B cell (primary cell): ENCODE data around the gene GINS3. TPM values are rescaled to one million over a fixed set of nuclear protein-coding genes. Genes with fewer than 3 reads are reported as not detected.

Source experiments
- ATAC-seq: fragments of 200-7000 bp; cut with Tn5 transposase; one replicate; pipeline ENCODE4 v1.10.0; 2021; ENCODE audit warnings: low read depth, mild to moderate bottlenecking, moderate number of reproducible peaks, moderate library complexity
- CTCF ChIA-PET: fragments of 350-600 bp; sonication (Branson Sonifier 250); formaldehyde crosslinking; loops from one replicate; lab custom pipeline; 2021; ENCODE audit warnings: antibody characterized with exemption, inconsistent platforms; lab: Charles Lee
- POLR2A ChIA-PET: fragments of 350-600 bp; sonication (Branson Sonifier 250); formaldehyde crosslinking; loops from one replicate; lab custom pipeline; 2021; ENCODE audit warnings: antibody characterized with exemption; lab: Charles Lee
- DNase-seq: peaks from one replicate; pipeline ENCODE4 v3.0.0; 2013
- H2AFZ ChIP-seq: 2 replicates; pipeline ENCODE4 v1.6.1; 2012; ENCODE audit warnings: mild to moderate bottlenecking, low read depth, low read length; ENCODE audit not compliant: insufficient read depth, poor library complexity, severe bottlenecking
- H3K27ac ChIP-seq, 2 donors: 1 replicate in 1 of 2; 2 replicates in 1 of 2; pipeline ENCODE4 v1.5.1; 2012 to 2013; ENCODE audit warnings: low read length in 2 of 2, mild to moderate bottlenecking in 2 of 2, moderate library complexity in 1 of 2
- H3K27me3 ChIP-seq, 4 experiments: fragments of 200-600 bp in 1 of 4; sonication (generic) in 1 of 4; replicated peaks in 1 of 4; 1 replicate in 2 of 4; 2 replicates in 2 of 4; pipeline versions ENCODE4 v1.6.1 to v1.7.0; 2013 to 2016; ENCODE audit warnings: low read length in 3 of 4, mild to moderate bottlenecking in 2 of 4, mixed read lengths in 1 of 4, moderate library complexity in 1 of 4; ENCODE audit not compliant: insufficient read depth in 4 of 4, control insufficient read depth in 3 of 4; ENCODE audit errors: control extremely low read depth in 1 of 4
- H3K36me3 ChIP-seq, 2 experiments: replicated peaks in 1 of 2; 1 replicate in 1 of 2; 2 replicates in 1 of 2; pipeline versions ENCODE4 v1.6.1 to v1.7.1; 2013; ENCODE audit warnings: low read length in 1 of 2; ENCODE audit not compliant: insufficient read depth in 2 of 2, control insufficient read depth in 1 of 2; ENCODE audit errors: control extremely low read depth in 1 of 2, extremely low read depth in 1 of 2
- H3K4me1 ChIP-seq, 2 donors: fragments of 200-600 bp in 1 of 2; sonication (generic) in 1 of 2; 1 replicate in 1 of 2; 2 replicates in 1 of 2; pipeline versions ENCODE4 v1.5.1 to v1.6.1; 2013 to 2017; ENCODE audit warnings: low read length in 2 of 2; ENCODE audit not compliant: control insufficient read depth in 2 of 2, insufficient read depth in 2 of 2
- H3K4me2 ChIP-seq: replicated peaks from 2 replicates; pipeline ENCODE3; 2012; ENCODE audit warnings: mild to moderate bottlenecking, low read depth, low read length; ENCODE audit not compliant: poor library complexity, severe bottlenecking
- H3K4me3 ChIP-seq, 5 experiments: fragments of 200-600 bp in 1 of 5; sonication (generic) in 1 of 5; 1 replicate in 3 of 5; 2 replicates in 2 of 5; pipeline versions ENCODE4 v1.5.1 to v1.7.0; 2011 to 2016; ENCODE audit warnings: low read length in 4 of 5, mild to moderate bottlenecking in 4 of 5, low read depth in 2 of 5, control low read depth in 1 of 5, moderate library complexity in 1 of 5; ENCODE audit not compliant: insufficient read depth in 1 of 5; ENCODE audit errors: control extremely low read depth in 1 of 5, extremely low read depth in 1 of 5
- H3K79me2 ChIP-seq: fragments of 200-600 bp; sonication (generic); one replicate; pipeline ENCODE4 v1.6.0; 2016; ENCODE audit warnings: low read length; ENCODE audit not compliant: control insufficient read depth, insufficient read depth
- H3K9ac ChIP-seq: fragments of 200-600 bp; sonication (generic); 2 replicates; pipeline ENCODE4 v1.6.1; 2017; ENCODE audit warnings: mild to moderate bottlenecking, low read length, moderate library complexity
- H3K9me3 ChIP-seq, 3 donors: one replicate each; pipeline versions ENCODE4 v1.6.1 to v1.7.1; 2013; ENCODE audit warnings: low read length in 2 of 3; ENCODE audit not compliant: control insufficient read depth in 2 of 3, insufficient read depth in 1 of 3; ENCODE audit errors: control extremely low read depth in 1 of 3
- H4K20me1 ChIP-seq: 2 replicates; pipeline ENCODE4 v1.6.0; 2012; ENCODE audit warnings: mild to moderate bottlenecking, low read length; ENCODE audit not compliant: insufficient read depth, control insufficient read depth, poor library complexity, severe bottlenecking
- H3K27ac Mint-ChIP-seq: one replicate; pipeline ENCODE4 v1.8.0; 2021; ENCODE audit warnings: mixed read lengths
- H3K27me3 Mint-ChIP-seq: one replicate; pipeline ENCODE4 v1.8.0; 2021; ENCODE audit warnings: mixed read lengths
- H3K4me1 Mint-ChIP-seq: one replicate; pipeline ENCODE4 v1.8.0; 2021; ENCODE audit warnings: mixed read lengths
- H3K4me3 Mint-ChIP-seq: one replicate; pipeline ENCODE4 v1.8.0; 2021; ENCODE audit warnings: mixed read lengths
- H3K9me3 Mint-ChIP-seq: one replicate; pipeline ENCODE4 v1.8.0; 2022; ENCODE audit warnings: mixed read lengths; ENCODE audit not compliant: insufficient read depth
- EZH2 ChIP-seq: IDR thresholded peaks from 2 replicates; pipeline ENCODE4 v1.6.1; 2012; ENCODE audit warnings: borderline replicate concordance, low read depth, mild to moderate bottlenecking, moderate library complexity, low read length; ENCODE audit not compliant: insufficient read depth, poor library complexity, severe bottlenecking
- WGBS: methylation state at CpG from one replicate; pipeline ENCODE4 v1.1.5; 2013; ENCODE audit warnings: missing lambda C conversion rate; ENCODE audit not compliant: insufficient coverage; 5-methylcytosine and 5-hydroxymethylcytosine counted together
- intact Hi-C: fragments of 100-400 bp; cut with micrococcal nuclease; formaldehyde crosslinking; loops from one replicate; pipeline ENCODE4 v1.10.0; 2022
- polyA plus RNA-seq: library from polyadenylated mRNA; depleted of rRNA; stranded (reverse); fragments of >200 nt; gene quantifications from 2 replicates; pipeline ENCODE4 v1.2.3, GENCODE V29; 2012
- total RNA-seq, 2 donors: library from RNA; stranded (reverse); fragments of 120-200 nt in 1 of 2; gene quantifications; 1 replicate in 1 of 2; 2 replicates in 1 of 2; pipeline versions ENCODE4 v1.2.3 to v1.2.4, GENCODE V29; 2013 to 2022
- TF ChIP-seq, protein P1 (sequence below): fragments of 200-600 bp; IDR thresholded peaks from one replicate; pipeline ENCODE4 v1.8.0; 2022; ENCODE audit warnings: antibody characterized with exemption, mild to moderate bottlenecking

Gene GINS3
- total and polyA plus RNA-seq, 2 donors (not counting 1 experiment from before 2014, with no cell fraction given), result 1.1 to 2.3 TPM

DNA sequence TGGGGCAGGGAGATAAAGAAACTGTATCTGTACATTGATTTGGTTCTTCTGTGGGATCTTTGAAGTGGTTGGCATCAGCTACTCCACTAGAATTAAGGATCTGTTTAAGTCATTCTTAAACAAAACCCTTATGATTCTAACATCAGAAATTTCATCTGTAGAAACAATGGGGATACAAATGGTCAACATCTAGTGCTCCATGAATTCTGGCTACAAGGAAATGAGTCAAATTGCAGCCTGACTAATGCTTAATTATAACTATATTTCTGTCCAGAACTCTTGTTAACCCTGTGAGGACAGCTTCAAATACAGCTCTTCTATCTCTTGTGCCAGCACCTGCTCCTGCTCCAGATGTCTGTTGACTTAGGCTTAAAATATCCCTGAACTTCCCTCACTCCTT, 13.9 kb upstream of the GINS3 start:
- CTCF ChIA-PET, result no interaction called here
- H3K4me3 ChIP-seq, result no peak overlapping the region
- no peaks in the 10 kb centered on the region for H3K79me2 ChIP-seq
- no peaks in the 10 kb centered on the region for H3K9me3 Mint-ChIP-seq
- H3K4me3 Mint-ChIP-seq, result no peak overlapping the region
- H3K4me1 Mint-ChIP-seq, result no peaks in the 10 kb centered on the region
- no peak for ATAC-seq
- H3K4me2 ChIP-seq, result no peak overlapping the region
- H3K9me3 ChIP-seq, result no peaks in the 10 kb centered on the region
- H3K4me1 ChIP-seq, result no peaks in the 10 kb centered on the region
- TF ChIP-seq, protein P1, sequence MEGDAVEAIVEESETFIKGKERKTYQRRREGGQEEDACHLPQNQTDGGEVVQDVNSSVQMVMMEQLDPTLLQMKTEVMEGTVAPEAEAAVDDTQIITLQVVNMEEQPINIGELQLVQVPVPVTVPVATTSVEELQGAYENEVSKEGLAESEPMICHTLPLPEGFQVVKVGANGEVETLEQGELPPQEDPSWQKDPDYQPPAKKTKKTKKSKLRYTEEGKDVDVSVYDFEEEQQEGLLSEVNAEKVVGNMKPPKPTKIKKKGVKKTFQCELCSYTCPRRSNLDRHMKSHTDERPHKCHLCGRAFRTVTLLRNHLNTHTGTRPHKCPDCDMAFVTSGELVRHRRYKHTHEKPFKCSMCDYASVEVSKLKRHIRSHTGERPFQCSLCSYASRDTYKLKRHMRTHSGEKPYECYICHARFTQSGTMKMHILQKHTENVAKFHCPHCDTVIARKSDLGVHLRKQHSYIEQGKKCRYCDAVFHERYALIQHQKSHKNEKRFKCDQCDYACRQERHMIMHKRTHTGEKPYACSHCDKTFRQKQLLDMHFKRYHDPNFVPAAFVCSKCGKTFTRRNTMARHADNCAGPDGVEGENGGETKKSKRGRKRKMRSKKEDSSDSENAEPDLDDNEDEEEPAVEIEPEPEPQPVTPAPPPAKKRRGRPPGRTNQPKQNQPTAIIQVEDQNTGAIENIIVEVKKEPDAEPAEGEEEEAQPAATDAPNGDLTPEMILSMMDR, result no peak
- H4K20me1 ChIP-seq, result no peaks in the 10 kb centered on the region
- H3K27ac ChIP-seq, result no peak overlapping the region
- no peak overlapping the region for H2AFZ ChIP-seq
- no peaks in the 10 kb centered on the region for H3K36me3 ChIP-seq
- no peak for DNase-seq
- H3K27me3 Mint-ChIP-seq, result peaks cover 31% of the 10 kb centered on the region
- intact Hi-C loops, result no loop called here
- peaks cover 0 to 4% (median under 1%) of the 10 kb centered on the region in 4 experiments for H3K27me3 ChIP-seq
- no peak overlapping the region for H3K27ac Mint-ChIP-seq
- no peak overlapping the region for H3K9ac ChIP-seq
- POLR2A ChIA-PET, result no interaction called here

DNA sequence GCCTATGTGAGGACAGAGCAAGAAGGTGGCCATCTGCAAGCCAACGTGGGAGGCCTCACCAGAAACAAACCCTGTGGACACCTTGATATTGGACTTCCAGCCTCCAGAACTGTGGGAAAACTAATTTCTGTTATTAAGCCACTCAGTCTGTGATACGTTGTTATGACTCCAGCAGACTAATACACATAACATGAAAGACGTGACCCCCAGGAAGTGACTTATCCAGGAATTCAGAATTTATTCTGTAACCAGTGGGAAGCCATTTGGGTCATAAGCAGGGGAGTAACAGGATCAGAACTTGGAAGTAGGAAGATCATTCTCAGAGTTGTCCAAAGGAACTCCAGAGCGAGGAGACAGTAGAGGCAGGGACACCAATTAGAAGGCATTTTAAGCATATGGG, 12.5 kb upstream of the GINS3 start:
- no peaks in the 10 kb centered on the region for H3K9me3 ChIP-seq
- POLR2A ChIA-PET, result no interaction called here
- no peak overlapping the region for H2AFZ ChIP-seq
- WGBS, result 94% methylated on average over 2 of the region's 4 CpGs
- no peaks in the 10 kb centered on the region for H3K36me3 ChIP-seq
- no peak for ATAC-seq
- CTCF ChIA-PET, result no interaction called here
- Mint-ChIP-seq H3K4me1 (no peaks in the 10 kb centered on the region), H3K27ac (no peak overlapping the region), H3K27me3 (peaks cover 33% of the 10 kb centered on the region), H3K9me3 (no peaks in the 10 kb centered on the region), H3K4me3 (no peak overlapping the region)
- no peak for TF ChIP-seq EZH2
- TF ChIP-seq, protein P1, result no peak
- H3K4me3 ChIP-seq, result no peak overlapping the region
- H3K4me2 ChIP-seq, result no peak overlapping the region
- no peaks in the 10 kb centered on the region for H4K20me1 ChIP-seq
- no peak for DNase-seq
- no peak overlapping the region for H3K27ac ChIP-seq
- peaks cover 0 to 6% (median 2%) of the 10 kb centered on the region in 4 experiments for H3K27me3 ChIP-seq
- H3K9ac ChIP-seq, result no peak overlapping the region
- no peaks in the 10 kb centered on the region for H3K79me2 ChIP-seq
- intact Hi-C loops, result no loop called here
- H3K4me1 ChIP-seq, result no peaks in the 10 kb centered on the region
